HG02642 (cell line): ENCODE measurements around the gene UBE3D.
A peak's percentile ranks its signal among the peaks of the same experiment; 100 is the strongest.
"Not testable (repeated sequence)": the region's sequence is repeated elsewhere in the genome, so short reads cannot be mapped to it uniquely, and the experiment has no call there.

ENCODE experiments used
- ATAC-seq: cut with Tn5 transposase; IDR thresholded peaks from one replicate; pipeline ENCODE4 v1.9.1; 2021; ENCODE audit warnings: mild to moderate bottlenecking; ENCODE audit not compliant: unreplicated experiment, poor library complexity

UBE3D gene

DNA sequence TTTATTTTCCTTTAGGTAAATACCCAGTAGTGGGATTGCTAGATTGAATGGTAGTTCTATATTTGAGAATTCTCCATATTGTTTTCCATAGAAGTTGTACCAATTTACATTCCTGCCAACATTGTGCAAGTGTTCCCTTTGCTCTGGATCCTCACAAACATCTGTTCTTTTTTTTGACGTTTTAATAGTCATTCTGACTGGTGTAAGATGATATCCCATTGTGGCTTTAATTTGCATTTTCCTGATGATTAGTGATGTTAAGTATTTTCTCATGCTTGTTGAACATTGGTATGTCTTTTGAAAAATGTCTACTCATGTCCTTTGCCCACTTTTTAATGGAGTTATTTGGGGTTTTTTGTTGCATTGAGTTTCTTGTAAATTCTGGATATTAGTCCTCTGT, 85.6 kb downstream of the UBE3D start:
- no peak for ATAC-seq

DNA sequence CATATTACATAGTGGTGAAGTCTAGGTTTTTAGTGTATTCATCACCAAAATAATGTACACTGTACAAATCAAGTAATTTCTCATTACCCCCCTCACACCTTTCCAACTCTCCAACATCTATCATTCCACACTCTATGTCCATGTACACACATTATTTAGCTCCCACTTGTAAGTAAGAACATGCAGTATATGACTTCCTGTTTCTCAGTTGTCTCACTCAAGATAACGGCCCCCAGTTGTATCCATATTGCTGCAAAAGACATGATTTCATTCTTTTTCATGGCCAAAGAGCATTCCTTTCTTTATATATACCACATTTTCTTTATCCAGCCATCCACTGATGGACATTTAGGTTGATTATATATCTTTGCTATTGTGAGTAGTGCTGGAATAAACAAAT, 86.0 kb downstream of the UBE3D start:
- ATAC-seq = no peak

DNA sequence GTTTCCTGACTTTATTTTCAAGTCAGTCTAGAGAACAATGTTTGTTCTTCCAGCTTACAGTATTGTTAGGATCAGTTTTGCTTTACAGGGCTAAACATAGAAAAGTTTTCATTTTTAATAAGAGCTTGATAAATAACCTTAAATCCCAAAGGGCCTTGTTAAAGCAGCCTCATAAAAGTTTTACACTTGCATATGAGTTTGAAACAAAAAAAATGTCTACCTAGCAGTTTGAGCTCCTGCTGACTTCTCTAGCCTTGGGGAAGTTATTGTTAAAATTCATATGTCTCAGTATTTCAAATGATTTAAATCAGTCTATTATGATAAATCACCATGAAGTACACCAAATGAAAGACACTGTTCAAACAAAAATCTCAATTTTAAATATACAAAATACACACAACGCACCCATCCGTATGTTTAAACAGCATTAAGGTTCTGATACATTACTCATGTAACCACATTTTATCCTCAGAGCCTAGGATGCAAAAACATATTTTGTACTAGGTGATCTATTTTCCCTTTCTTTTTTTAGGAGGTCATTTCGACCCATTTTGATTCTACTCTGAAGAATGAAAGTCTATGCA, 87.2 kb downstream of the UBE3D start:
- no peak for ATAC-seq

DNA sequence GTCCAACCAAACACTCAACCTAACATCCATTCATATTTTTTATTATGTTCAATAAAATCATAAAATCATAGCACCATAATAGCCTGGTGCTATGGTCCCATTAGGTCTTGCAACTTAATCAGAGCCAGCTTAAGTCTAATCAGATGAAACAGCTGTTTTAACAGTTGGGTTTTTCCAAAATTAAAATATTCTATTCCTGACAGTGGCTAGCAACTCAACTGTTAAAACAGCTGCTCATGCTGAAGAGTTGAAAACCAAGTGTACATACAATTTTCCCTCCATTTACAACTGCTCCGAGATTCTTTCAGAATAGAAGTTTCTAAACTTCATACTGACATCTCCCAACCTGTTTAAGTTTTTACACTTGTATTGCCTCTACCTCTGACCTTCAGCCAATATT, 89.5 kb downstream of the UBE3D start:
- ATAC-seq = no peak

DNA sequence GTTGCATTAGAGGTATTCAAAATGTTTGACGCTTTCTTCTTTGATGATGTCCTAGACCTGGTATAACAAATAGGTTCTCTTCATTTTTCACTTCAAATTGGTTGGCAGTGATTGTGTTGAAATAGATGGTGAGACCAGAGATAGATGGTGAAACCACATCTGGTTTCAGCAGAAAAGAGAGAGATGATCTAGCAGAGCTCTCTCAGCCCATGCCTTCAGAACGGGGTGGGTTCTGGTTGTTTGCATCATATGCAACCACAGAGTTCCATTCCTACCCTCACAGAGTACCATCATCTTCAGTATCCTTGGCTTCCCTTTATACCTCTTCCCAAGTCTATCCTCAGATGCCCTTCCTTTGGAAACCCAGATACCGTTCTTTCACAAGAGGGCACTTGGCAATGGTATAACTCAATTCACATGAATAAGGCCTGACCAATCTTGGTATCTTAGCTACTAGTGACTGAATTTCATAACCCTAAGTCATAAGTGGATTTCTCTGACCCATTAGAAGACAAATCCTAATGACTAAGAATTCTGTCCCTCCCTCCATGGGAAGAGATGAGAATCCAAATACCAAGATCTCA, 93.7 kb downstream of the UBE3D start:
- ATAC-seq = no peak

DNA sequence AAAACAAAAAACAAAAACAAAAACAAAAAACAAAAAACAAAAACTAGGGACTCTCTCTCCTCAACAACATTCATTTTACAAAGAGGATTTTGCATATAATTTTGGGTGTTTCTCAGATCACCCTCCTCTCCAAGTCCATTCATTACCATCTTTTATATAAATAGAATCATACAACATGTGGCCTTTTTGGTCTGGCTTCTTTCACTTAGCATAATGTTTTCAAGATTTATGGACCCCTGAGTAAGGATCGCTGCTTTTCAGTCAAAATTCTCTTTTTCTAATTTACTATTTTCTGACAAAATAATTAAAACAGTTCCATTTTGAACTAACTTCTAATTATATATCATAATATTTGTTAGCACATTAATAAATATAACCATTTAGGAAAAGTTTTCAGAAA, 94.8 kb downstream of the UBE3D start:
- ATAC-seq = no peak

DNA sequence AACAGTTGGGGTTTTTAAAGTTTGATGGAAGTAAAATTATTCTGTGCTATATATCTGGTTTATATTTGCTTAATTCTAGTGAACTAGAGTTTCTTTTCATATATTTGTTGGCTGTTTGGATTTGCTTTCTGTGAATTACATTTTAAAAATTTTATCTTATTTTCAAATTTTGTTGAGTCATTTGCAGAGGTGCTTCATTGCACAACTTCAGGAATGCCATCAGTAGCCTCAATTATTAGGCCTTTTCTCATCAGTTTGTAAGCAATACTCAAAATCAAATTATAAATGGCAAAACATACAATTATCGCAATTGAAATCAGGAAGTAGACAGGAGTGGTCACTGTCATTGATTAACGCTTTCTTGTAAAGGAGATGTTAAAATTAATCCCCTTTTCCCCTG, 96.9 kb downstream of the UBE3D start:
- no peak for ATAC-seq

DNA sequence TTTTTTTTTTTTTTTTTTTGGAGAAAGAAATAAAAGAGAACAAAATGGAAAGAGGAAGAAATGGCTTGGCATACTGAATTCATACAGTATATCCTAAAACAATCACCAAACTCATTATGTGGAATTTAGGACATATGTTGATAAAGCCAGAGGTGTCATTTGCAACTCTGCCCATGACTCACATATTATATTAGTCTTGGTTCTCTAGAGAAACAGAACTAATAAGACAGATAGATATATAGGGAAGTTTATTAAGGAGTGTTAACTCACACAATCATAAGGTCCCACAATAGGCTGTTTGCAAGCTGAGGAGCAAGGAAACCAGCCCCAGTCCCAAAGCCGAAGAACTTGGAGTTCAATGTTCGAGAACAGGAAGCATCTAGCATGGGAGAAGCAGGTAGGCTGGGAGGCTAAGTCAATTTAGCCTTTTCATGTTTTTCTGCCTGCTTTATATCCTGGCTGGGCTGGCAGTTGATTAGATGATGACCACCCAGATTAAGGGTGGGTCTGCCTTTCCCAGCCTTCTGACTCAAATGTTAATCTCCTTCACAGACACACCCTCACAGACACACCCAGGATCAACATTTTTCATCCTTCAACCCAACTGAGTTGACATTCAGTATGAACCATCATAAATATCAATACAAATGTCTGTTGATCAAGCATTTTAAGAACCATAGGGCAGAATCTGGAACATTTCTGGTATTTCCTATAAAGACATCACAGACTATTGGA, 102.3 kb downstream of the UBE3D start:
- no peak for ATAC-seq

DNA sequence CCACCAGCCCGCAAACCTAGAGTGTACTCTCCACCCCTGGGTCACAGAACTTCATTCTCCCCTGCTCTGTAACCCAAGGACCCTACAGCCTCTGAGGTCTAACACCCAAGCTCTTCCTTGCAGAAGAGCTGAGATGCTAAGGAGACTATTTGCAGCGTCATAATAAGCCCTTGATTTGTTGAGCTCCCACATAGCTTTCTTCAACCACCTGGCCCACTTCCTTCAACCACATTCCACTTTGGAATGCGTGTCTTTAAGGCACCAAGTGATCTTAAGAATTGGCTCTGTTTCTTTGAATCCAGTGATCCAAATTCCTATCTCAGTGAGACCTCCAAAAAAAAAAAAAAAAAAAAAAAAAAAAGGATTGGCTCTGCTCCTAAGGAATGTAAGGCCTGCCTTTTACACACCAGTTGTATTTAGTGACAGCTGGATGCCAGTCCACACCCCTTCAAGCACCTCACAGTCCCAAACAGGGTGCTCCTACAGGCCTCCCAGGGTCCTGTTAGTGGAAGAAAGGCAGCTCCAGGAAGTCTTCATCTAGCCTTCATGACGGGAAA, 106.2 kb downstream of the UBE3D start:
- no peak for ATAC-seq

DNA sequence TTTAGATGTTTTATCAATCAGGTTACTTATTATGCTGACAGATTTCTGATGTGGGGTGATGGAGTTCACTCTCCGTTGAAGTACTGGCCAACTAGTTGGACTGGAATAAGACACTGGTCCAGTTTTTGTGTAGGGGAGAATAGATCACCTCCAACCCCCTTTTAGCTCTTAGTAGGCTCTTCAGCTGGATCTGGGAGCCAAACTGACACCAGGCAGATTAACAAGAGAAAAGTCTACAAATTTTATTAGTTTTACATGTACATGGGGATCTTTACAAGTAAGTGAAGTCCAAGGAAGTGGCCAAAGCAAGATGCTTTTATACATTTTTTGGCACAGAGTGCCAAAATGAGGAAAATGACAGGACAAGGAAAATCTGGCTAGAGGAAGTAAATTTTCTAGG, 107.1 kb downstream of the UBE3D start:
- no peak for ATAC-seq

DNA sequence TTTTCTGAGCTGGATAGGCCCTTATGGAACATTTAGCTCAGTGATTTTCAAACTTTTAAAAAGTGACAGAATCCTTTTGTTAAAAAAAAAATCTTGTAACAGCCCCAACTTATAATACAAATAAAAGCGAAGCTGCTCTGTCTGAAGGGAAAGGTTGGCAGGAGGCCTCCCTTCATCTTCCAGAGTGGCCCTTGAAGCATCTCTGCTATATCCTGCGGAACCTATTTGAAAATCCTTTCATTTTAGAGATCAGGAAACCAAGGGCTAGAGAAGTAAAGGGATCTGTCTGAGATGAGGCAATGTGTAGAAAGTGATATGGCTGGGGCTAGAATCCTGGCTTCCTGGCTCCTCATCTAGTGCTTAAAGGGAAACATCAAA, 107.8 kb downstream of the UBE3D start:
- no peak for ATAC-seq

DNA sequence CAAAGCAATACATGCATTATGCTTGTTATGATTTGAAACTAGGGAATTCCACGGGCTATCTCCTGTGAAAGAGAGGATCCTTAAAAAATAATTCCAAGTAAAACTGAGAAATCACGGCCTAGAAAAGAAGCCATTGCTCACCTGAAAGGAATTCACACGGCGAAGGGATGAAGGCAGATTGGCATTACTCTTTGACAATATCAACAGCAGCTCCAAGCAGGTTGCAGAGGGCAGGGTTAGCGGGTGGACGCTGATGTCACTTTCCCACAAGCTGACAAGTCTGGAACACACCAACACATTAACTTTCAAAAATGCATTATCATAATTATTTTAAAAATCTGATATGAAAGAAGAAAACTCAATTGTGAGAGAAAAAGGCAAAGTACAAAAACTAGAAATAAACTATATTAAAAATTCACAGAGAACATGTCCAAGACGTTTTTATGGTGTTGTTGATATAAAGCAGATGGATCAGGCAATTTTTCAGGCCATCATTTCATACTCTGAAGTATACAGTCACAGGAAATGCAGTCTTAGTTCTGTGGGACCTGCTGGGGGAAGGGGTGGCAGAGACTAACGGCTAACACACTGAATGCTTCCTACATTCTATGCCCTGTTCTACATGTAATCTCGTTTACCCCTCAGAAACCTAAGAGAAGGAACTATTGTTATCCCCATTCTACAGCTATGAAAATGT, 108.3 kb downstream of the UBE3D start:
- ATAC-seq = no peak

DNA sequence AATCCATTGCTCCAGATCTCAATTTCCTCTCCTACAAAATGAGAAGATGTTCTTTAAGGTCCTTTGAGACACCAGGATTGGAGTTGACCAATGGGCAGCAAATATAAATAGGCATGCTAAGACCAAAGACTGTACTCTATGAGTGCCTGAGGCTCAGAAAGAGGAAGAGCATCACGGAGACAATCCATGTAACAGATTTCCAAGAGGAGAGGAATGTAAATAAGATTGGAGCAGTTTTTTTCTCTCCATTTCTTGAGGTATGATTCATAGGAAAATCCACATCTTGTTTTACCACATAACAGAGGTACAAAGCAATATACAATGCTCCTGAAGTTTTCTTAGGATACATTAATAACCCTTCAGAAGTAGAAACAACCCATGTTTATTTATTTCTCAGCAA, 109.8 kb downstream of the UBE3D start:
- ATAC-seq = no peak

DNA sequence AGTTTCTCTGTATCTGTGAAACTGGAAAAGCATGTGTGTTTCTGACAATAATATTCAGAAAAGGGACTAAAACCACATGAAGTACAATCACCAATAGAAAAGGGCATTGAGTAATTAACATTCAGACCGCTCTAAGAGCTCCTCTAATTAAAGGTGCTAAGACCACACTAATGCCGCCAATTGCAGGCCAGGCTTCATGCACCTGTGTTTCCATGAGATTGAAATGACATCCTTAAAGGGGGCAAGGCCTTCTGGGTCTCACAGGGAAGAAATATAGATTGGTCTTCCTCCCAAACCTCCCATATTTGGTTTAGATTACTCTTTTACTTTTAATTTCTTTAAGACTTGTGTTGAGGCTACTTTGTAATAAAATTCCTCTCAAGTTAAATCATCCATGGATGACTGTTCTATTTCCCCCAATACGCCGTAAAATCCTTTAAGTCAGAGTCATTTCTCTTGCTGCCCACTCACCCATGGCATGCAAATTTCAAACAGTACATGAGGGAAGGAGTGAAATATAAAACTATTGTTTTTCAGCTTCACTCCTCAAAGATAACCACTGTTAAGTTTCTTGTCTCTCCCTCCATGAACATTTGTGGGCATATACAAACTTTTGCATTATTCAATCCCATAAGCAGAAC, 110.6 kb downstream of the UBE3D start:
- ATAC-seq = peak; percentile 82

DNA sequence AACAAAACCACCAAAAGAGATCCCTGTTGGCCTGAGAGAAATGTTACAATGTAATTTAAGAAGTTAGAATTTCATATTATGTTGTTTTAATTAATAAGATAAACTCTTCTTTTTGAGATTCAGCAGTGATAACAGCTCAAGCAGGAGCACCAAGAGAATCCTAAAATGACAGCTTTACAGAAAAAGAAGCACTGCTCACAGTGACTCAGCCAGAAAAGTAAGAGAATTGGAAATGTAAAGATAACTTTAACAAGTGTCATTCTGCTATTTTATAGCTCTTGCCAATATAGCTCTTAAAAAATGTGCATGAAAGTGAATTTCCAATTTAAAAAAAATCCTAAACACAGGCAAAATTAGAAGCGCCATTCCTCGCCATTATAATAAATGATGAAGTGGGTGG, 111.3 kb downstream of the UBE3D start:
- ATAC-seq = no peak

DNA sequence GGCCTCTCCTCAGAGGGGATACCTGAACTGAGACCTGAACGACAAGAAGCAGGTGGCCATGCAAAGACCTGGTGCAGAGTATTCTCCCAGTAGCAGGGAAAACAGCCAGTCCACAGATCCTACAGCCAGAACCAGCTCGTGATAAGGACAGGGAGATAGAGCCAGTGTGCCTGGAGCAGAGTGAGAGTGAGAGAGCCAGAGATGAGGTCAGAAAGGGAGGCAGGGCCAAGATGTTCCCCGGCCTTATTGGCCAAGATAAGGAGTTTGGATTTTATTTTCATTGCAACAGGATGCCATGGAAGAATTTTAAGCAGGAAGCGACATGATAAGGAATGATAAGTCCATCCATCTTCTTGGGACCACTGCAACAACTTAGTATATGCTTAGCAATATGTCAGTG, 111.8 kb downstream of the UBE3D start:
- no peak for ATAC-seq

DNA sequence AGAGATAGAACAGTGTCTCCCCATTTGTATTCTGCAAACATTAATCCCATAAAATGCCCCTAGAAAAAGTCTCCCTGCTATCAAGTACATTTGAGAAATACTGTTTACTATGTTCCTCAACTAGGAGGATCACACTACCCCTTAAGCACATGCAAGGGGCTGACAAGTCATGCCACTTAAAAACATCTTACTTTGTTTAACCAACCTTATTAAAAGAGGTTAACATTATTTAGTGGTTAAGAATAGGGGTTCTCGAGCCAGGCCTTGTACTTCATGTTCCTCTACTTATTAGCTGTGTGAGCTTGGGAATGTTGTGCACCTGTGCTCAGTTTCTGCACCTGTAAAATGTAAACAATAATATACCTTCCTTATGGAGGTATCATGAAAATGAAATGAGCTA, 113.7 kb downstream of the UBE3D start:
- ATAC-seq = no peak

DNA sequence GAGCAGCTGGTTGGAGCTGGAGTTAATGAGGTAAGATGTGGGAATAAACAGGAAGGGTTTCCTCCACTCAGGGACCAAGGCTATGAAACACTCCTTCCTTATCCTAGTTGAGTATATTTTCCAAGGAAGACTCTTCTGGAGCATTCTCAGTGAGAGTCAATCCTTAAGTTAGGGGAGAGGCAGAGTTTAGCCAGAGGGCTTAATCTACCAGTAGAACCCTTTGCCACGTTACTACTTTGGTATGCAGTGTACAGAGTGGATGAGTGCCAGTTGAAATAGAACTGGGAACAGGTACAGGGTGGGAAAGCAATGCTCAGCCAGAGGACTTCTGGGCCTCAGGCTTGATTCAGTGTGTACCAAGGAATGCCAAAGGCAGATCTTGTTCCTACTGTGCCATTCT, 114.3 kb downstream of the UBE3D start:
- ATAC-seq = no peak

DNA sequence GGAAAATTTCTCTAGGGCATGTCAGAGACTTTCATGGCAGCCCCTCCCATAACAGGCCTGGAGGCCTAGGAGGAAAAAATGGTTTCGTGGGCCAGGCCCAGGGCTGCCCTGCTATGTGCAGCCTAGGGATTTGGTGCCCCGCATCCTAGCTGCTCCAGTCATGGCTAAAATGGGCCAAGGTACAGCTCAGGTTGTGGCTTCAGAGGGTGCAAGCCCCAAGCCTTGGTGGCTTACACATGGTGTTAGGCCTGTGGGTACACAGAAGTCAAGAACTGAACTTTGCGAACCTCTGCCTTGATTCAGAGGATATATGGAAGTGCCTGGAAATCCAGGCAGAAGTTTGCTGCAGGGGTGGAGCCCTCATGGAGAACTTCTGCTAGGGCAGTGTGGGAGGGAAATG, 134.7 kb downstream of the UBE3D start:
- not testable (repeated sequence) for ATAC-seq

DNA sequence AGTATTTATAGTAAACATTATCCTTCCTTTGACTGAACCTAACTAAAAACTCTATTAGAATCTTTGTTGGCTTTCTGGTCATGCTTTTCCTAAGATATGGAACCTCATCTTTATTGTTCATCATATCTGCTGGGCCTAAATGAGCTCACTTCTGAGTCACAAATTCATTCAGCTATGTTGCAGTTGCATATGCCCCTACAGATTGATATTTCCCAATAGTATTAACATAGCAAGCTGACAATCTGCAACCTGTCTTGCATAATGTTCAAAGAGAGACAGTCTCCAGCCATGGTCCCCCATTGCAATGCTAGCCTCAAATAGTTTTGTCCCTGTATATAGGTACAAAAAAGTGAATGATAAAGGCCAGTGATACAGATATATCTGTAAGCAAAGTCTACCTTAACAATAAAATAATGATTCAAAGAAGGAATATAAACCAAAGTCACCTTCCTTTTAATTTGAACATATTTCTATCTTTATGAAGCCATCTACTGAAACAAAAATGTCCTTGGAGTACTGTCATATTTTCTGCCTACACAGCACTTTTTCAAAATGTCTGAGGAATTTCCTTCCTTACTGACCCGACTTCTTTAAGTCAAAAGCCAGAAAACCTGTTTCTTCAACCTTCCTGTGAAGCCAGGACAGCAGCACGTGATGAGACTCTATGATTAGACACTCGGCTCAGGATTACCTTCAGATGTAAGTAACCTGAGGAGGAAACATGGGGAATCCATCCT, 140.7 kb downstream of the UBE3D start:
- ATAC-seq = no peak
